Gastrocnemius medialis (tissue), 4 donors: ENCODE data around the gene HBM. TPM values are rescaled to one million over a fixed set of nuclear protein-coding genes. Genes with fewer than 3 reads are reported as not detected.
"Not testable (repeated sequence)": the region's sequence is repeated elsewhere in the genome, so short reads cannot be mapped to it uniquely, and the experiment has no call there.

Source experiments
- ATAC-seq, 2 donors: fragments of 150-250 bp; one replicate each; pipeline ENCODE4 v1.9.1; 2016
- DNase-seq, 2 donors: peaks; one replicate each; pipeline ENCODE4 v3.0.0-alpha.2; 2019
- H3K27ac ChIP-seq, 4 donors: fragments of 200-600 bp; sonication (generic); 1 replicate in 1 of 4; 2 replicates in 3 of 4; pipeline ENCODE4 v1.5.1; 2016 to 2018; ENCODE audit warnings: mild to moderate bottlenecking in 2 of 4, moderate library complexity in 1 of 4
- H3K27me3 ChIP-seq, 3 donors: fragments of 200-600 bp; sonication (generic) in 2 of 3; 1 replicate in 1 of 3; 2 replicates in 2 of 3; pipeline versions ENCODE4 v1.5.1 to v1.6.0; 2016 to 2019; ENCODE audit warnings: mild to moderate bottlenecking in 1 of 3, moderate library complexity in 1 of 3
- H3K36me3 ChIP-seq, 2 donors: fragments of 200-600 bp; sonication (generic) in 1 of 2; one replicate each; pipeline ENCODE4 v1.5.1; 2017 to 2018
- H3K4me1 ChIP-seq, 2 donors: fragments of 200-600 bp; sonication (generic) in 1 of 2; one replicate each; pipeline ENCODE4 v1.5.1; 2016 to 2017; ENCODE audit warnings: mild to moderate bottlenecking in 2 of 2
- H3K4me3 ChIP-seq, 4 donors: fragments of 200-600 bp; sonication (generic) in 3 of 4; 1 replicate in 1 of 4; 2 replicates in 3 of 4; pipeline ENCODE4 v1.5.1; 2016 to 2019; ENCODE audit warnings: mild to moderate bottlenecking in 2 of 4
- H3K9me3 ChIP-seq, 3 donors: fragments of 200-600 bp; sonication (generic) in 2 of 3; 1 replicate in 1 of 3; 2 replicates in 2 of 3; pipeline ENCODE4 v1.5.1; 2016 to 2019
- CTCF ChIP-seq, 5 experiments: fragments of 450-650 bp in 3 of 5; fragments of 200-600 bp in 2 of 5; sonication (generic) in 2 of 5; IDR thresholded peaks in 4 of 5; conservative IDR thresholded peaks in 1 of 5; 1 replicate in 4 of 5; 2 replicates in 1 of 5; pipeline ENCODE4 v1.5.1; 2016 to 2019; ENCODE audit warnings: antibody characterized with exemption in 5 of 5, mild to moderate bottlenecking in 3 of 5, moderate library complexity in 3 of 5
- POLR2A ChIP-seq, 2 donors: fragments of 450-650 bp; IDR thresholded peaks; one replicate each; pipeline ENCODE4 v1.6.1; 2017; ENCODE audit warnings: antibody characterized with exemption in 2 of 2, mild to moderate bottlenecking in 2 of 2, moderate library complexity in 2 of 2
- in situ Hi-C, 4 donors: fragments of 200-750 bp; cut with MboI; loops; one replicate each; pipeline versions ENCODE4 v1.15.0 to v1.8.0; 2017; ENCODE audit warnings: low sequenced_read_pairs in 4 of 4
- intact Hi-C: fragments of 100-400 bp; cut with DNase I; formaldehyde crosslinking; loops from one replicate; pipeline ENCODE4 v1.15.1; 2023; ENCODE audit warnings: low total_unique reads
- total RNA-seq, 4 donors: library from RNA; depleted of rRNA; stranded (reverse); fragments of >200 nt; gene quantifications; one replicate each; pipeline versions ENCODE4 v1.1.0 to v1.2.3, GENCODE V29; 2016

Gene HBM
- total RNA-seq, 4 donors from 2014 or later: not detected

GRCh38 chr16:169014-169413, 3.2 kb downstream of the HBM start:
- ATAC-seq (no peak), DNase-seq (no peak)
- Histone ChIP-seq H3K4me3 (no peak overlapping the region), H3K27ac (no peak overlapping the region), H3K9me3 (no peaks in the 10 kb centered on the region), H3K36me3 (no peaks in the 10 kb centered on the region), H3K4me1 (peaks cover 0 to 18% of the 10 kb centered on the region in 2 donors), H3K27me3 (peaks cover 63 to 71% (median 66%) of the 10 kb centered on the region in 3 donors)
- no peak for TF ChIP-seq CTCF (IDR thresholded peaks at IDR 0.05 in 4 of 5, conservative IDR thresholded peaks at IDR 0.05 in 1 of 5)
- in situ Hi-C loops: no loop called here
- intact Hi-C loops: no loop called here

- ATAC-seq, in situ Hi-C loops, DNase-seq: not testable (repeated sequence)
These were observed 4.3 kb downstream of the HBM start for GRCh38 chr16:170088-170507.

GRCh38 chr16:170788-171187, 5.0 kb downstream of the HBM start:
- no peak for TF ChIP-seq CTCF (IDR thresholded peaks at IDR 0.05 in 4 of 5, conservative IDR thresholded peaks at IDR 0.05 in 1 of 5)
- TF ChIP-seq POLR2A (IDR thresholded peaks at IDR 0.05): no peak
- peaks cover 68 to 77% (median 69%) of the 10 kb centered on the region in 3 donors for H3K27me3 ChIP-seq

More at GRCh38 chr16:170088-170507, 4.3 kb downstream of the HBM start:
- peaks cover 69 to 77% (median 70%) of the 10 kb centered on the region in 3 donors for H3K27me3 ChIP-seq
- H3K4me3 ChIP-seq, H3K36me3 ChIP-seq, H3K27ac ChIP-seq, H3K9me3 ChIP-seq, intact Hi-C loops: not testable (repeated sequence)
- H3K4me1 ChIP-seq: peaks cover 0 to 16% of the 10 kb centered on the region in 2 donors

GRCh38 chr16:172374-172941, 6.7 kb downstream of the HBM start, which contains the start of gene HBA2:
Gene HBA2 (plus strand): TSS chr16:172876. CDS start chr16:172913, 37 bp downstream.
- H3K4me3 ChIP-seq, H3K36me3 ChIP-seq, intact Hi-C loops, ATAC-seq, H3K27ac ChIP-seq, DNase-seq, H3K4me1 ChIP-seq, H3K9me3 ChIP-seq, in situ Hi-C loops: not testable (repeated sequence)
- peaks cover 56 to 66% (median 57%) of the 10 kb centered on the region in 3 donors for H3K27me3 ChIP-seq

More at GRCh38 chr16:170788-171187, 5.0 kb downstream of the HBM start:
- Histone ChIP-seq H3K4me1 (peaks cover 0 to 9% of the 10 kb centered on the region in 2 donors), H3K9me3 (no peaks in the 10 kb centered on the region), H3K27ac (no peak overlapping the region), H3K4me3 (no peak overlapping the region), H3K36me3 (no peaks in the 10 kb centered on the region)
- no peak for DNase-seq
- intact Hi-C loops (no loop called here), in situ Hi-C loops (no loop called here)
- no peak for ATAC-seq

GRCh38 chr16:173211-173854, 7.6 kb downstream of the HBM start:
- intact Hi-C loops, H3K4me3 ChIP-seq, H3K36me3 ChIP-seq, in situ Hi-C loops, H3K27ac ChIP-seq, H3K9me3 ChIP-seq, DNase-seq, H3K4me1 ChIP-seq, ATAC-seq: not testable (repeated sequence)
- peaks cover 56 to 66% (median 57%) of the 10 kb centered on the region in 3 donors for H3K27me3 ChIP-seq

GRCh38 chr16:173928-174769, 8.4 kb downstream of the HBM start:
- intact Hi-C loops, DNase-seq, ATAC-seq, H3K27ac ChIP-seq, H3K9me3 ChIP-seq, in situ Hi-C loops, H3K36me3 ChIP-seq, H3K4me1 ChIP-seq, H3K4me3 ChIP-seq: not testable (repeated sequence)
- peaks cover 56 to 66% (median 56%) of the 10 kb centered on the region in 3 donors for H3K27me3 ChIP-seq
